Measurements from ENCODE around the gene DLGAP4. TPM values are rescaled to one million over a fixed set of nuclear protein-coding genes. Genes with fewer than 3 reads are reported as not detected.

The DLGAP4 gene
- total and polyA plus RNA-seq, 10 donors, result 12.0 to 60.9 (median 45.9) TPM

DNA sequence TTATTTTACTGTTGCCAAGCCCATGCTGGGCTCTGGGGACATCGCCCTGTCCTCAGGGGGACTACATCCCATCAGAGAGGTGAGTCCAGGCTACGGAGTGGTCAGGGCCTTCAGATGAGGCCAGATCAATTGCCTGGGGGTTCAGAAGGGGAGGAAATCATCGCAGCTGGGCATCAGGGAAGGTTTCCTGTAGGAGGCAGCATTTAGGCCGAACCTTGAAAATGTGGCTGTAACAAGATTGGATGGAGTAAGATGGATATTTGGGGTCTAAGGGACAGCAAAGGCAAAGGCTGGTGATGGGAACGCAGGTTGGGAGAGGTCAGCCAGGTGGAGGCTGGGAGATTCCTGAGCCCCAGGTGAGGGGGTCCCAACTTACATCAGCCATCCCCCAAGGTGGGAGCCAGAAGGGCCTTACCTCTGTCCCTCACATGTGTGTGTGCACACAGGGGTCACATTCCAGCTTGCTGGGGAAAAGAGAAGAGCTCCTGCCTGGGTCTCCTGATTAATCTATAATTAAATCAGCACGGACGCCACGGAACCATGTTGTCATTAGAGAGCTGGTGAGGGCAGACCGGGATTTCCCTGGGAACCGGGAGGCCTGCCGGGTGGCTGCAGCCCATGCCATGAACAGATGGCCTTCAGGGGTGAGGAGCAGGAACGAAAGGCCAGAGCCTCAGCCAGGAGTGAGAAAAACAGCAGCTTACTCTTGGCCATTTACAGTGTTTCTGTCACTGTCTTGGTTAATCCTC is 30.5 kb upstream of the DLGAP4 start:
- TF ChIP-seq, protein P1, sequence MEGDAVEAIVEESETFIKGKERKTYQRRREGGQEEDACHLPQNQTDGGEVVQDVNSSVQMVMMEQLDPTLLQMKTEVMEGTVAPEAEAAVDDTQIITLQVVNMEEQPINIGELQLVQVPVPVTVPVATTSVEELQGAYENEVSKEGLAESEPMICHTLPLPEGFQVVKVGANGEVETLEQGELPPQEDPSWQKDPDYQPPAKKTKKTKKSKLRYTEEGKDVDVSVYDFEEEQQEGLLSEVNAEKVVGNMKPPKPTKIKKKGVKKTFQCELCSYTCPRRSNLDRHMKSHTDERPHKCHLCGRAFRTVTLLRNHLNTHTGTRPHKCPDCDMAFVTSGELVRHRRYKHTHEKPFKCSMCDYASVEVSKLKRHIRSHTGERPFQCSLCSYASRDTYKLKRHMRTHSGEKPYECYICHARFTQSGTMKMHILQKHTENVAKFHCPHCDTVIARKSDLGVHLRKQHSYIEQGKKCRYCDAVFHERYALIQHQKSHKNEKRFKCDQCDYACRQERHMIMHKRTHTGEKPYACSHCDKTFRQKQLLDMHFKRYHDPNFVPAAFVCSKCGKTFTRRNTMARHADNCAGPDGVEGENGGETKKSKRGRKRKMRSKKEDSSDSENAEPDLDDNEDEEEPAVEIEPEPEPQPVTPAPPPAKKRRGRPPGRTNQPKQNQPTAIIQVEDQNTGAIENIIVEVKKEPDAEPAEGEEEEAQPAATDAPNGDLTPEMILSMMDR (IDR thresholded peaks at IDR 0.05 in 8 of 11, conservative IDR thresholded peaks at IDR 0.05 in 3 of 11), result no peak
- TF ChIP-seq POLR2A (IDR thresholded peaks at IDR 0.05) (no peak), POLR2AphosphoS5 (IDR thresholded peaks at IDR 0.05) (no peak)
- no peak for DNase-seq
- intact Hi-C loops (cut with DNase I; ENCODE audit: low total_unique reads), result no loop called here
- no peaks in the 10 kb centered on the region for H3K9me3 ChIP-seq
- H3K27me3 ChIP-seq (replicated peaks in 1 of 7), result peaks cover 0 to 35% (median 0%) of the 10 kb centered on the region in 7 donors
- H3K4me3 ChIP-seq, result no peak overlapping the region
- no peak overlapping the region for H3K27ac ChIP-seq
- WGBS, 5 donors, result 80 to 85% (median 80%) methylated on average over 12 of the region's 12 CpGs
- no peaks in the 10 kb centered on the region for H3K36me3 ChIP-seq
- H3K4me1 ChIP-seq, result peaks cover 0 to 7% (median 0%) of the 10 kb centered on the region in 6 donors

DNA sequence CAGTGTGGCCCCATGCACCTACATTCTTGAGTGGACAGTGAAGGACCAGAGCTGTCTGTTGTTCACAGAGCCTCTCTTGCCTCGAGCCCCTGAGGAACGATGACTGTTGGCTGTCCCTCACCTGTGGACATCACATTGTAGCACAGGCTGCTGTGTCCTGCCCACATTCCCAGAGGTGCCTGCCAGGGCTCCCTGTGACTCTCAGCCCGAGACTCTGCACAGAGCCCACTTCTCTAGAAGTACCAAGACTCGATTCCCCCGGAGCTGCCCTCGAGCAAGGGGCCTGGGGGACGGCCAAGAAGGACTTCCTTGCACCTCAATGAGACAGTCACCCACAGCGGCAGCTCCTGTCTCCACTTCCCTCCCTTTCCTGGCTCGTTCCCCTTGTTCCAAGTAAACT is 28.6 kb upstream of the DLGAP4 start:
- DNase-seq, result no peak
- Histone ChIP-seq H3K4me1 (no peaks in the 10 kb centered on the region), H3K4me3 (no peak overlapping the region), H3K9me3 (no peaks in the 10 kb centered on the region), H3K36me3 (no peaks in the 10 kb centered on the region), H3K27ac (no peak overlapping the region), H3K27me3 (replicated peaks in 1 of 7) (peaks cover 0 to 35% (median 0%) of the 10 kb centered on the region in 7 donors)
- TF ChIP-seq POLR2AphosphoS5 (IDR thresholded peaks at IDR 0.05) (no peak), POLR2A (IDR thresholded peaks at IDR 0.05) (no peak)
- TF ChIP-seq, protein P1 (IDR thresholded peaks at IDR 0.05 in 8 of 11, conservative IDR thresholded peaks at IDR 0.05 in 3 of 11), result no peak
- intact Hi-C loops (cut with DNase I; ENCODE audit: low total_unique reads), result no loop called here
- 66 to 80% (median 72%) methylated on average over 9 of the region's 9 CpGs for WGBS, 5 donors

DNA sequence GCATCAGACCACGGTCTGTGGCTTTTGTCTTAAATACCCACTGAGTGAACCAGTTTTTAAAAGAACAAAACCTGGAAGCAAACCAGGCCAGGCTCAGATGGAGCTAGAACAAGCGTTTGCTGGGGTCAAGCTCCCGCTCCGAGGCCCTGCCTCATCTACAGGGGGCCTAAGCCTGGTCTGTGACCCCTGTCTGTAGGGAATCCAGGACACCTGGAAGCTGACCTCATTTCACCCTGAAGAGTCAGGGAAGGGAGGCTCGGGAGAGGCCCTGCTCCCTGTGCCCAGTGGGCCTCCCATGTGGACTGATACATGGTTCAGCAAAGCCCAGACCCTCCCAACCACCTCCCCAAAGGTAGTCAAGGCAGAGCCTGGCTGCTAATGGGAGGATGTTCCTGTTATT is 26.8 kb upstream of the DLGAP4 start:
- no peak overlapping the region for H3K27ac ChIP-seq
- no peaks in the 10 kb centered on the region for H3K4me1 ChIP-seq
- no peak overlapping the region for H3K4me3 ChIP-seq
- WGBS, 5 donors, result 67 to 87% (median 79%) methylated on average over 5 of the region's 5 CpGs
- H3K9me3 ChIP-seq, result no peaks in the 10 kb centered on the region
- DNase-seq, result no peak
- no peaks in the 10 kb centered on the region for H3K36me3 ChIP-seq
- peaks cover 0 to 31% (median 0%) of the 10 kb centered on the region in 7 donors for H3K27me3 ChIP-seq (replicated peaks in 1 of 7)
- TF ChIP-seq POLR2A (IDR thresholded peaks at IDR 0.05), result no peak
- no peak for TF ChIP-seq POLR2AphosphoS5 (IDR thresholded peaks at IDR 0.05)
- TF ChIP-seq, protein P1 (IDR thresholded peaks at IDR 0.05 in 8 of 11, conservative IDR thresholded peaks at IDR 0.05 in 3 of 11), result no peak
- intact Hi-C loops (cut with DNase I; ENCODE audit: low total_unique reads), result no loop called here

DNA sequence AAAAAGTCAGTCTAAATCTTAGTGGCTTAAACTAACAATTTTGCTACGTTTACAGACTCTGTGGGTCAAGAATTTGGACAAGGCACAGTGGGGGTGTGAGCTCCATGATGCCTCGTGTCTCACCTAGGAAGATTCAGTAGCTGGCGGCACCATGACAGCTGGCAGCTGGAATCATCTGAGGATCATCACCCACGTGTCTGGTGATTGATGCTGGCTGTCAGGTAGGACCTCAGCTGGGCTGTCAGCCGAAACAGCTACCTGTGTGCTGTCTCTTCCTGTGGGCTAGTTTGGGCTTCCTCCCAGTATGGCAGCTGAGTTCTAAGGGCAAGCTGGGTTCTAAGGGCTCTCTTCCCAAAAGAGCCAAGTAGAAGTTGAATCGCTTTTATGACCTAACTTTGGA is 26.4 kb upstream of the DLGAP4 start:
- H3K27me3 ChIP-seq (replicated peaks in 1 of 7), result peaks cover 0 to 27% (median 0%) of the 10 kb centered on the region in 7 donors
- DNase-seq, result no peak
- 70 to 78% (median 76%) methylated on average over 6 of the region's 6 CpGs for WGBS, 5 donors
- H3K27ac ChIP-seq, result no peak overlapping the region
- H3K36me3 ChIP-seq, result no peaks in the 10 kb centered on the region
- intact Hi-C loops (cut with DNase I; ENCODE audit: low total_unique reads), result no loop called here
- no peaks in the 10 kb centered on the region for H3K9me3 ChIP-seq
- no peaks in the 10 kb centered on the region for H3K4me1 ChIP-seq
- TF ChIP-seq POLR2AphosphoS5 (IDR thresholded peaks at IDR 0.05), result no peak
- TF ChIP-seq, protein P1 (IDR thresholded peaks at IDR 0.05 in 8 of 11, conservative IDR thresholded peaks at IDR 0.05 in 3 of 11), result no peak
- no peak for TF ChIP-seq POLR2A (IDR thresholded peaks at IDR 0.05)
- no peak overlapping the region for H3K4me3 ChIP-seq
